K562 (cell line): Measurements from ENCODE around the gene ATXN1. TPM values are rescaled to one million over a fixed set of nuclear protein-coding genes. Genes with fewer than 3 reads are reported as not detected.

Source experiments
- BCL6 ChIP-seq: fragments of 250-450 bp; sonication (Bioruptor Pico); IDR thresholded peaks from 2 replicates; pipeline ENCODE4 v1.4.0; 2020
- CAMTA2 ChIP-seq: fragments of 250-450 bp; sonication (Bioruptor Pico); conservative IDR thresholded peaks from 2 replicates; pipeline ENCODE4 v1.5.1; 2022
- CBX8 ChIP-seq: fragments of 200-600 bp; sonication (generic); IDR thresholded peaks from 2 replicates; pipeline ENCODE4 v1.6.1; 2012; ENCODE audit warnings: borderline replicate concordance, mixed run types, low read depth, mild to moderate bottlenecking, moderate library complexity, mixed read lengths, low read length, control low read depth, inconsistent platforms; ENCODE audit not compliant: poor library complexity, severe bottlenecking; ENCODE audit errors: extremely low read depth
- CEBPB ChIP-seq: fragments of 450-650 bp; IDR thresholded peaks from 2 replicates; pipeline ENCODE4 v1.6.1; 2016; ENCODE audit warnings: missing genetic modification characterization, missing compliant biosample characterization
- CTBP1 ChIP-seq: fragments of 450-650 bp; IDR thresholded peaks from 2 replicates; pipeline ENCODE4 v1.6.1; 2016; ENCODE audit warnings: borderline replicate concordance
- DPF2 ChIP-seq: fragments of 450-650 bp; IDR thresholded peaks from 2 replicates; pipeline ENCODE4 v1.6.1; 2016
- HDAC2 ChIP-seq: fragments of 450-650 bp; IDR thresholded peaks from 2 replicates; pipeline ENCODE4 v1.6.1; 2016; ENCODE audit warnings: mild to moderate bottlenecking
- IFI16 ChIP-seq: fragments of 250-450 bp; sonication (Bioruptor Pico); IDR thresholded peaks from 2 replicates; pipeline ENCODE4 v2.1.2; 2022; ENCODE audit warnings: mild to moderate bottlenecking, inconsistent platforms
- MAFG ChIP-seq: fragments of 450-650 bp; conservative IDR thresholded peaks from 2 replicates; pipeline ENCODE4 v1.6.1; 2016; ENCODE audit warnings: missing genetic modification characterization, missing compliant biosample characterization
- MLLT1 ChIP-seq, 2 experiments: fragments of 450-650 bp; IDR thresholded peaks; 2 replicates each; pipeline ENCODE4 v1.6.1; 2016
- PHB2 ChIP-seq: fragments of 450-650 bp; IDR thresholded peaks from 2 replicates; pipeline ENCODE4 v1.6.1; 2017; ENCODE audit warnings: low read depth
- RBM17 ChIP-seq: fragments of 200-400 bp; formaldehyde crosslinking; IDR thresholded peaks from 2 replicates; pipeline ENCODE4 v1.6.1; 2017; ENCODE audit warnings: low read depth, mild to moderate bottlenecking, low read length, borderline replicate concordance
- SMARCA4 ChIP-seq: fragments of 450-650 bp; IDR thresholded peaks from 2 replicates; pipeline ENCODE4 v1.6.1; 2016
- SP2 ChIP-seq: IDR thresholded peaks from 2 replicates; pipeline ENCODE4 v1.6.1; 2011; ENCODE audit warnings: mild to moderate bottlenecking, low read depth, low read length, moderate library complexity; ENCODE audit not compliant: poor library complexity, severe bottlenecking; ENCODE audit errors: extremely low read depth
- SREBF2 ChIP-seq: sonication (generic); formaldehyde crosslinking; IDR thresholded peaks from 2 replicates; pipeline ENCODE4 v1.4.0; 2020; ENCODE audit warnings: mild to moderate bottlenecking, missing genetic modification reagents
- SUPT5H ChIP-seq: fragments of 450-650 bp; IDR thresholded peaks from 2 replicates; pipeline ENCODE4 v1.6.1; 2016
- TRIM24 ChIP-seq, 2 experiments: fragments of 450-650 bp; IDR thresholded peaks; 2 replicates each; pipeline ENCODE4 v1.6.1; 2016
- USF1 ChIP-seq: sonication (generic); formaldehyde crosslinking; IDR thresholded peaks from 2 replicates; pipeline ENCODE4 v1.9.0; 2022; ENCODE audit warnings: mild to moderate bottlenecking, missing genetic modification reagents
- ZBTB2 ChIP-seq: fragments of 450-650 bp; IDR thresholded peaks from 2 replicates; pipeline ENCODE4 v1.6.1; 2016; ENCODE audit warnings: antibody characterized with exemption
- ZBTB7A ChIP-seq: IDR thresholded peaks from 2 replicates; pipeline ENCODE4 v1.6.1; 2011; ENCODE audit warnings: low read depth, mild to moderate bottlenecking, low read length, moderate library complexity, borderline replicate concordance; ENCODE audit not compliant: control insufficient read depth
- ZNF184 ChIP-seq: sonication (generic); formaldehyde crosslinking; IDR thresholded peaks from 2 replicates; pipeline ENCODE4 v1.5.0; 2020; ENCODE audit warnings: missing genetic modification reagents
- ZNF23 ChIP-seq: fragments of 250-450 bp; sonication (Bioruptor Pico); IDR thresholded peaks from 2 replicates; pipeline ENCODE4 v1.4.0; 2020; ENCODE audit warnings: mild to moderate bottlenecking
- ZNF696 ChIP-seq: fragments of 250-450 bp; sonication (Bioruptor Pico); conservative IDR thresholded peaks from 2 replicates; pipeline ENCODE4 v1.4.0; 2020; ENCODE audit warnings: mild to moderate bottlenecking, moderate library complexity
- ZNF76 ChIP-seq: fragments of 250-450 bp; sonication (Bioruptor Pico); IDR thresholded peaks from 2 replicates; pipeline ENCODE4 v1.4.0; 2020; ENCODE audit warnings: mild to moderate bottlenecking, moderate library complexity, borderline replicate concordance
- ZSCAN29 ChIP-seq: fragments of 450-650 bp; IDR thresholded peaks from 2 replicates; pipeline ENCODE4 v1.6.1; 2017
- polyA plus RNA-seq, 8 experiments: library from polyadenylated mRNA; depleted of rRNA in 4 of 8; stranded (reverse) in 5 of 8; unstranded in 3 of 8; fragments of >200 nt; fragmentation: Nextera tagmentation in 2 of 8; fragmentation: Illumina TruSeq in 1 of 8; extraction: Ambion mirVana in 2 of 8; extraction: Trizol in 1 of 8; gene quantifications; 2 replicates each; pipeline versions ENCODE4 v1.2.1 to v1.2.3, GENCODE V29; 2011 to 2014; ENCODE audit warnings: inconsistent platforms in 1 of 8, missing spikeins in 1 of 8
- total RNA-seq, 7 experiments: library from RNA; depleted of rRNA in 6 of 7; stranded (reverse); fragments of >200 nt in 6 of 7; fragmentation: Illumina TruSeq in 2 of 7; extraction: Trizol in 2 of 7; gene quantifications; 2 replicates each; pipeline versions ENCODE4 v1.2.1 to v1.2.3, GENCODE V29; 2011 to 2021; ENCODE audit warnings: low replicate concordance in 1 of 7
- TF ChIP-seq, protein P1 (sequence below): IDR thresholded peaks from 2 replicates; pipeline ENCODE4 v1.6.1; 2011; ENCODE audit warnings: borderline replicate concordance, low read depth, mild to moderate bottlenecking, moderate library complexity, low read length; ENCODE audit not compliant: insufficient read depth, poor library complexity, severe bottlenecking

ATXN1 gene
- total and polyA plus RNA-seq, 9 of the 15 experiments (the other 6 are each of a cell fraction or from before 2014, with no cell fraction given), result under 0.01 to 1.2 (median 0.58) TPM

GRCh38 chr6:16322666-16323312 is 438.5 kb downstream of the ATXN1 start (continued):
- no peak for TF ChIP-seq ZBTB2
- peak; percentile 74 for TF ChIP-seq HDAC2
- peak; percentile 77 for TF ChIP-seq SMARCA4
- no peak for TF ChIP-seq ZNF696 (CRISPR knock-in tag)
- TF ChIP-seq CAMTA2 (CRISPR knock-in tag), result no peak
- peak; percentile 33; the same call in 1 of the 2 replicates for TF ChIP-seq ZBTB7A
- no peak for TF ChIP-seq RBM17
- TF ChIP-seq SUPT5H, result no peak; the same call in 1 of the 2 replicates
- no peak for TF ChIP-seq USF1 (CRISPR knock-in tag)
- TF ChIP-seq CBX8, result no peak
- no peak for TF ChIP-seq BCL6 (CRISPR knock-in tag)
- no peak for TF ChIP-seq MLLT1 (IDR thresholded peaks at IDR 0.05)
- TF ChIP-seq MAFG (tag), result peak; percentile 81
- TF ChIP-seq IFI16 (CRISPR knock-in tag), result no peak
- TF ChIP-seq DPF2, result peak; percentile 86
- TF ChIP-seq, protein P1, sequence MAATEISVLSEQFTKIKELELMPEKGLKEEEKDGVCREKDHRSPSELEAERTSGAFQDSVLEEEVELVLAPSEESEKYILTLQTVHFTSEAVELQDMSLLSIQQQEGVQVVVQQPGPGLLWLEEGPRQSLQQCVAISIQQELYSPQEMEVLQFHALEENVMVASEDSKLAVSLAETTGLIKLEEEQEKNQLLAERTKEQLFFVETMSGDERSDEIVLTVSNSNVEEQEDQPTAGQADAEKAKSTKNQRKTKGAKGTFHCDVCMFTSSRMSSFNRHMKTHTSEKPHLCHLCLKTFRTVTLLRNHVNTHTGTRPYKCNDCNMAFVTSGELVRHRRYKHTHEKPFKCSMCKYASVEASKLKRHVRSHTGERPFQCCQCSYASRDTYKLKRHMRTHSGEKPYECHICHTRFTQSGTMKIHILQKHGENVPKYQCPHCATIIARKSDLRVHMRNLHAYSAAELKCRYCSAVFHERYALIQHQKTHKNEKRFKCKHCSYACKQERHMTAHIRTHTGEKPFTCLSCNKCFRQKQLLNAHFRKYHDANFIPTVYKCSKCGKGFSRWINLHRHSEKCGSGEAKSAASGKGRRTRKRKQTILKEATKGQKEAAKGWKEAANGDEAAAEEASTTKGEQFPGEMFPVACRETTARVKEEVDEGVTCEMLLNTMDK, result peak; percentile 34
- peak; percentile 97 for TF ChIP-seq CEBPB (tag)
- no peak for TF ChIP-seq ZNF76 (CRISPR knock-in tag)
- no peak for TF ChIP-seq SREBF2 (CRISPR knock-in tag)
- peak; percentile 82; the same call in 1 of the 2 replicates for TF ChIP-seq CTBP1
- TF ChIP-seq TRIM24 (IDR thresholded peaks at IDR 0.05), result peak; percentile 33 to 71; a peak in 2 of 4 replicates
- TF ChIP-seq ZNF23 (CRISPR knock-in tag), result no peak
- no peak for TF ChIP-seq ZSCAN29
- TF ChIP-seq ZNF184 (CRISPR knock-in tag), result no peak
- no peak for TF ChIP-seq PHB2
- TF ChIP-seq SP2, result no peak
